HG03342 (cell line): Measurements from ENCODE around the gene SRSF2.
"Not testable (repeated sequence)": the region's sequence is repeated elsewhere in the genome, so short reads cannot be mapped to it uniquely, and the experiment has no call there.

Source experiments
- ATAC-seq: cut with Tn5 transposase; IDR thresholded peaks from one replicate; pipeline ENCODE4 v1.9.1; 2021; ENCODE audit warnings: mild to moderate bottlenecking, moderate library complexity; ENCODE audit not compliant: unreplicated experiment

SRSF2 gene

GRCh38 chr17:76722279-76722678 is 14.9 kb downstream of the SRSF2 start:
- ATAC-seq = no peak

- ATAC-seq = no peak
Observed at GRCh38 chr17:76721463-76721862, 15.7 kb downstream of the SRSF2 start.

- no peak for ATAC-seq
Observed at GRCh38 chr17:76720941-76721340, 16.2 kb downstream of the SRSF2 start.

- no peak for ATAC-seq
Observed at GRCh38 chr17:76720211-76720610, 16.9 kb downstream of the SRSF2 start.

GRCh38 chr17:76718516-76718915 is 18.6 kb downstream of the SRSF2 start:
- no peak for ATAC-seq

- no peak for ATAC-seq
Observed at GRCh38 chr17:76716839-76717215, 20.3 kb downstream of the SRSF2 start.

- ATAC-seq = no peak
Observed at GRCh38 chr17:76716146-76716838, 20.8 kb downstream of the SRSF2 start.

GRCh38 chr17:76715496-76715830 is 21.7 kb downstream of the SRSF2 start:
- no peak for ATAC-seq

- ATAC-seq = no peak
Observed at GRCh38 chr17:76714822-76715495, 22.2 kb downstream of the SRSF2 start.

GRCh38 chr17:76714336-76714735 is 22.8 kb downstream of the SRSF2 start:
- no peak for ATAC-seq

GRCh38 chr17:76713765-76714164 is 23.4 kb downstream of the SRSF2 start:
- no peak for ATAC-seq

GRCh38 chr17:76712321-76712720 is 24.8 kb downstream of the SRSF2 start:
- ATAC-seq = not testable (repeated sequence)

- ATAC-seq = peak; percentile 51
Observed at GRCh38 chr17:76710863-76711611, 26.1 kb downstream of the SRSF2 start, which contains the start of gene MXRA7. MXRA7 (minus strand) TSS chr17:76710965; CDS start chr17:76710946, 19 bp downstream.

- peak; percentile 20 for ATAC-seq
Observed at GRCh38 chr17:76709951-76710862, 26.9 kb downstream of the SRSF2 start.

- no peak for ATAC-seq
Observed at GRCh38 chr17:76709077-76709950, 27.8 kb downstream of the SRSF2 start.

- ATAC-seq = no peak
Observed at GRCh38 chr17:76707985-76708807, 28.9 kb downstream of the SRSF2 start.

- no peak for ATAC-seq
Observed at GRCh38 chr17:76706817-76707216, 30.3 kb downstream of the SRSF2 start.

- no peak for ATAC-seq
Observed at GRCh38 chr17:76704805-76705204, 32.3 kb downstream of the SRSF2 start.
